ENCODE results near the gene ANKRD22.

The ANKRD22 gene

GRCh38 chr10:88877298-88877697 lies 25.7 kb upstream of the ANKRD22 start:
- no peak for DNase-seq

GRCh38 chr10:88875081-88875480 lies 23.4 kb upstream of the ANKRD22 start:
- DNase-seq: no peak

- DNase-seq: no peak
These were observed 22.6 kb upstream of the ANKRD22 start for GRCh38 chr10:88874281-88874680.

- no peak for DNase-seq
These were observed 22.1 kb upstream of the ANKRD22 start for GRCh38 chr10:88873757-88874156.

GRCh38 chr10:88870089-88870488 lies 18.4 kb upstream of the ANKRD22 start:
- DNase-seq: peak; percentile 65

- no peak for DNase-seq
These were observed 14.8 kb upstream of the ANKRD22 start for GRCh38 chr10:88866454-88866853.

- peak; percentile 61 for DNase-seq
These were observed 13.7 kb upstream of the ANKRD22 start for GRCh38 chr10:88865281-88865876.

GRCh38 chr10:88861036-88861435 lies 9.4 kb upstream of the ANKRD22 start:
- peak; percentile 52 for DNase-seq

GRCh38 chr10:88858491-88858890 lies 6.8 kb upstream of the ANKRD22 start:
- DNase-seq: peak; percentile 91

GRCh38 chr10:88857831-88858230 lies 6.2 kb upstream of the ANKRD22 start:
- DNase-seq: peak; percentile 58

GRCh38 chr10:88854684-88855083 lies 3.0 kb upstream of the ANKRD22 start:
- no peak for DNase-seq

- peak; percentile 96 for DNase-seq
These were observed 1.7 kb upstream of the ANKRD22 start for GRCh38 chr10:88853155-88853881.

GRCh38 chr10:88852327-88852726 lies 683 bp upstream of the ANKRD22 start:
- DNase-seq: no peak

- DNase-seq: no peak
These were observed 932 bp downstream of the ANKRD22 start for GRCh38 chr10:88850712-88851111.

- peak; percentile 68 for DNase-seq
These were observed 2.4 kb downstream of the ANKRD22 start for GRCh38 chr10:88849234-88849633.

GRCh38 chr10:88848499-88848898 lies 3.1 kb downstream of the ANKRD22 start:
- DNase-seq: peak; percentile 91

GRCh38 chr10:88843171-88843570 lies 8.5 kb downstream of the ANKRD22 start:
- no peak for DNase-seq

- peak; percentile 53 for DNase-seq
These were observed 10.1 kb downstream of the ANKRD22 start for GRCh38 chr10:88841316-88842111.

GRCh38 chr10:88840881-88841280 lies 10.8 kb downstream of the ANKRD22 start:
- DNase-seq: peak; percentile 70

- no peak for DNase-seq
These were observed 11.5 kb downstream of the ANKRD22 start for GRCh38 chr10:88840104-88840503.

GRCh38 chr10:88838766-88839350 lies 12.8 kb downstream of the ANKRD22 start:
- DNase-seq: peak; percentile 57

GRCh38 chr10:88837632-88838031 lies 14.0 kb downstream of the ANKRD22 start:
- peak; percentile 77 for DNase-seq

- DNase-seq: no peak
These were observed 15.8 kb downstream of the ANKRD22 start for GRCh38 chr10:88835910-88836221.

Measured in inflammatory macrophage treated with lipopolysaccharide for 4 hours (primary cell).